Endometrial microvascular endothelial cells (primary cell): Measurements from ENCODE around the gene NR2F6. TPM values are rescaled to one million over a fixed set of nuclear protein-coding genes. Genes with fewer than 3 reads are reported as not detected.

Experiments
- in situ Hi-C: cut with HindIII; loops from 2 replicates; pipeline ENCODE4 v1.10.0; 2017; ENCODE audit warnings: low sequenced_read_pairs, low pct_unique_long_range_greater_than_20kb; ENCODE audit errors: inconsistent ontology term
- total RNA-seq: library from RNA; depleted of rRNA; stranded (reverse); fragments of >200 nt; gene quantifications from one replicate; pipeline ENCODE4 v1.2.3, GENCODE V29; 2015; ENCODE audit errors: inconsistent ontology term

NR2F6 gene
- total RNA-seq, 1 donor from 2014 or later: 40.9 TPM

DNA sequence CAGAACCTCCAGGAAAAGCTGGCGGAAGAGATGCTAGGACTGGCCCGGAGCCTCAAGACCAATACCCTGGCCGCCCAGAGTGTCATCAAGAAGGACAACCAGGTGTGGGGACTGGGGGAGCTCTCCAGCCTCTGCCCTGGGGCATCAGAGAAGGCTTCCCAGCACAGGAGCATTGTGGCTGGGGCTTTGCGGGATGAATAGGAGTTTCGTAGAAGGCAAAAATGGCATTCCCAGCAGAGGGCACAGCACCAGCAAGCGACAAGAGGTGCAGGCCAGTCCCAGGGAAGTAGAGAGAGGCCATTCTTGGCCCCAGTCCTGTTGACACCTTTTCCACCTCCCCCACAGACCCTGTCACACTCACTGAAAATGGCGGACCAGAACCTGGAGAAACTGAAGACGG, 26.4 kb downstream of the NR2F6 start:
- in situ Hi-C loops: no loop called here

GRCh38 chr19:17216058-17216670, 29.6 kb downstream of the NR2F6 start:
- in situ Hi-C loops: no loop called here

GRCh38 chr19:17215127-17215971, 30.4 kb downstream of the NR2F6 start, which contains the start of gene USE1:
TSS of gene USE1 (plus strand) at chr19:17215357. CDS start at chr19:17215406, 49 bp downstream.
- in situ Hi-C loops: no loop called here

DNA sequence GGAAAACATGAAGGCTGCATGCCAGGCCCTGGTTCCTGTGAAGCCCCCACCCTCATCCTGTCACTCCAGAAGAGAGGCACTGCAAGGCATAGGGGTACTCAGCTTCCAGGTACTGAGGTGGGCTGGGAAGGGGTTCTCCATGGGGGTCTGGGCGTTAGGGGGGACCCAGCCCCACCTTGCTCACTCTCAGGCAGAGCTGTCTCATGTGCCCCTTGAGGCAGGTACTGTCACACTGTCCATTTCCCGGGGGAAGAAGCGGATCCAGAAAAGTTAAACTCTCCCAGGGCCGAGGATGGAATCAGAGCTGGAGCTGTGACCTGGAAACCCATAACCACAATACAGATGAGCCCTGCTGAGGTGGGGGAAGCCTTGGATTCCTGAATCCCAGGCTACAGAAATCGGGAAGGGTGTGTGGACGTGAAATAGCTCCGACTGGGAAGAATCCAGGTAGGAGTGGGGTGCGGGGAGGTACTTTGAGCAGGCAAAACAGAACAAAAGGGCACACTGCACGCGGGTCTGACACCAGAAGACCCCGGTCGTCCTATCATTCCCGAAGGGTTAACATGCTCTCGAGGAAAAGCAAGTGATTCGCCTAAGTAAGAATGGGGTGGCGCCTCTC, 31.1 kb downstream of the NR2F6 start:
- in situ Hi-C loops: no loop called here

DNA sequence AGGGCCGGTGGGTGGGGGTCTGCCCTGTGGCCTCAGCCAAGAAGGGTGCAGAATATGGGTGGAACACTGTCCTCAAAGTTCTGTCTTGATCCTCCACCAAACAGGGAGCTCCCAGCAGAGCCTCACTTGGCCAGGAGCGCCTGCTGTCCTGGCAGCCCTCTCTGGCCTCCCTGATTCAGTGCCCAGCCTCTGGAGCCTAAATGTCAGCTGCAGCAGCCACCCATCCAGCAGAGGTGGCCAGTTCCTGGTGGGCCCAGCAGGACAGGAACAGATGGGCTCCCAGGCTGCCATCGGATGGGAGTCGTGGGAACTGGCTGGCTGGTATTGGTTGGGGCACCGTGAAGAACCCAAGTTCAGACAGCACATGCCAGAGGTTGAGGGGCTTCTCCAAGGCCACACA, 32.4 kb downstream of the NR2F6 start:
- in situ Hi-C loops: no loop called here

DNA sequence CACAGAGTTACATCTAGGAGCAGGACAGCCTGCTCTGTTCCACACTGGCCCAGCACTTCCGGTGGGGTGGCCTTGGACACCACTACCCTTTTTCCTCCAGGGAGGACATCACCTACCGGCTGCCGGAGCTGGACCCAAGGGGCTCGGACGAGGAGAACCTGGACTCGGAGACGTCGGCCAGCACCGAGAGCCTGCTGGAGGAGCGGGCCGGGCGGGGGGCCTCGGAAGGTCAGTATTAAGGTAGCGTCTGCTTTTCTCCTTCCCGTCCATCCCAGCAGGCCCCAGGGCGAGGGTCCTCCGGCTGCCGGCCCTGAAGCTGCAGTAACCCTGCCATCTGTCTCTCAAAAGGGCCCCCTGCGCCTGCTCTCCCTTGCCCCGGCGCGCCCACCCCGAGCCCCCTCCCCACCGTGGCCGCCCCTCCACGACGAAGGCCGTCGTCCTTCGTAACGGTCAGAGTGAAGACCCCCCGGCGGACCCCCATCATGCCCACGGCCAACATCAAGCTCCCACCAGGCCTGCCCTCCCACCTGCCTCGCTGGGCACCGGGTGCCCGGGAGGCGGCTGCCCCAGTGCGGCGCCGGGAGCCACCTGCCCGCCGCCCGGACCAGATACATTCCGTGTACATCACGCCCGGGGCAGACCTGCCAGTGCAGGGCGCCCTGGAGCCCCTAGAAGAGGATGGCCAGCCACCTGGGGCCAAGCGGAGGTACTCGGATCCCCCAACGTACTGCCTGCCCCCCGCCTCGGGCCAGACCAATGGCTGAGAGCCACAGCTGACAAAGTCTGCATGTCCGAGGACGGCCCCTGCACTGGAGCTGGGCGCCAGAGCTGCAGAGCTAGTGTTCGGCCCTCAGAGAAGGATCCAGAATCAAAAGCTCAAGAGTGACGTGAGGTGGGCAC, 33.9 kb downstream of the NR2F6 start:
- in situ Hi-C loops: no loop called here

DNA sequence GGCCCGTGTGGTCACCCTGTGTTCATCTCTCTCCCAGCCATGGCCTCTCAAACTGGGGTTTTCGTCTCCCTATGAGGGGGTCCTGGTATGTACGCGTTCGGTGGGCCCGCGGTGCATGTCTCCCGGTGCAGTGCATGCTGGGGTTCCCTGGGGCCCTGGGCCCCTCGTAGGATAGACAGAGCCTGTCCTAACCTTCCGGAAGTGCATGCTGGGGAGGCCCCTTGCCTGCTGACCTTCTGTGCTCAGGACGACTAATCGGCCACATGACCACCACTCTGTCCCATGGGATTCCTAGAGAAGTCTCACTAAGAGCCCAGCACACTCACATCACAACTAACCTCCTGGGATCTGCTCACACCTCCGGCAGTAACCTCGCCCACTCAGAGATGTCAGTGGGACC, 35.4 kb downstream of the NR2F6 start:
- in situ Hi-C loops: no loop called here

GRCh38 chr19:17209126-17210036, 36.3 kb downstream of the NR2F6 start:
- in situ Hi-C loops: no loop called here

GRCh38 chr19:17206736-17207581, 38.8 kb downstream of the NR2F6 start:
- in situ Hi-C loops: no loop called here

DNA sequence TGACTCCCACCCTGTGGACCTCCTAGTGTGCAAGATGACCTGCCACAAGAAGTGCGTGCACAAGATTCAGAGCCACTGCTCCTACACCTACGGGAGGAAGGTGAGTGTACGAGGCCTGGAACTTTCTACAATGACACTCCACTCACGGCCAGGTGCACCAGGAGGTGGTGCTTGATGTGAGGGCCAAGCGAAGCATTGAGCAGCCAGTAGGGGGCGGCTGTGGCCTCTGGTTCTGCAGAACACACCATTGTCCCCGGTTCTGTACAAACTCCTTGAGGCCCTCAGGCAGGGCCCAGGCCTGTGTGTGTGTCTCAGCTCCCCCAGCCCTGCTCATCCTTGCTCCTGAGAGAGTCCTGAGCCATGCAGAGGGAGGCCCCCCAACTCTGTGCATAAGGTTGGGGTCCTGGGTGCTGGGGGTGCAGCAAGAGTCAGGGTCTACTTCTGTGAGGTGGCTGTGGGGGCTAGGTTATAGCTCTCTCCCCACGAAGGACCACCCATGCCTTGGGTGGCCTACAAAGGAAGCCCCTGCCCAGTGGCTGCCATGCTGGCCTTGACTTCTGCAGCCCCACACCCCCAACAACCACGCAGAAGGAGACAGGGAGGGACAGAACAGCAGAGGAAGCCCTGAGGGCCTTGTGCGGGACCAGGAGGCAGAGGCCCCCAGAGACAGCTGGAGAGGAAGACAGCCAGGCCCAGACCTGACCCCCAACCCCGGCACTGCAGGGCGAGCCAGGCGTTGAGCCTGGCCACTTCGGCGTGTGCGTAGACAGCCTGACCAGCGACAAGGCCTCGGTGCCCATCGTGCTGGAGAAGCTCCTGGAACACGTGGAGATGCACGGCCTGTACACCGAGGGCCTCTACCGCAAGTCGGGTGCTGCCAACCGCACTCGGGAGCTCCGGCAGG, 40.2 kb downstream of the NR2F6 start:
- in situ Hi-C loops: no loop called here

GRCh38 chr19:17202713-17203112, 43.0 kb downstream of the NR2F6 start:
- in situ Hi-C loops: no loop called here

- in situ Hi-C loops: no loop called here
These were observed 43.5 kb downstream of the NR2F6 start for GRCh38 chr19:17202249-17202648.

DNA sequence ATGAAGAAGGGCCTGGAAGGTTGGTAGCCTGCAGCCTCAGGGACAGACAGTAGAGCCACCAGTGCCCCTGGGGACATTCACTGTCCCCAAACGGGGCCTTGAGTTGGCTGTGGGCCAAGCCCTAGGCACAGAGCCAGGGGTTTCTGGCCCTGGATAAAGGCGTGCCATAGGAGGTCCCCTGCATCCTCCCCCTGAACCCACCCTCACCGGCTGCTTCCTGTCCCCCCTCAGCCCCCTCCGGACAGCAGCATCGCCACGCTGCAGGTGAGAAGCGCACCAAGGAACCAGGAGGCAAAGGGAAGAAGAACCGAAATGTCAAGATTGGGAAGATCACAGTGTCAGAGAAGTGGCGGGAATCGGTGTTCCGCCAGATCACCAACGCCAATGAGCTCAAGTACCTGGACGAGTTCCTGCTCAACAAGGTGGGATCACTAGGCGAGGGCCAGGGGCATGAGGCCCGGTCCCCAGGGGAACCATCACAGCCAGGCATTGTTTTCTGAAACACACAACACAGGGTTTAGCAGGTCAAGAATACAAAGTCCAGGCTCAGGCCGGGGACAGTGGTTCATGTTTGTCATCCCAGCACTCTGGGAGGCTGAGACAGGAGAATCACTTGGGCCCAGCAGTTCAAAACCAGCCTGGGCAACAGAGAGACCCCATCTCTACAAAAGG, 45.2 kb downstream of the NR2F6 start:
- in situ Hi-C loops: no loop called here

GRCh38 chr19:17197666-17198065, 48.1 kb downstream of the NR2F6 start:
- in situ Hi-C loops: no loop called here

- in situ Hi-C loops: no loop called here
These were observed 49.1 kb downstream of the NR2F6 start for GRCh38 chr19:17196610-17197009.

DNA sequence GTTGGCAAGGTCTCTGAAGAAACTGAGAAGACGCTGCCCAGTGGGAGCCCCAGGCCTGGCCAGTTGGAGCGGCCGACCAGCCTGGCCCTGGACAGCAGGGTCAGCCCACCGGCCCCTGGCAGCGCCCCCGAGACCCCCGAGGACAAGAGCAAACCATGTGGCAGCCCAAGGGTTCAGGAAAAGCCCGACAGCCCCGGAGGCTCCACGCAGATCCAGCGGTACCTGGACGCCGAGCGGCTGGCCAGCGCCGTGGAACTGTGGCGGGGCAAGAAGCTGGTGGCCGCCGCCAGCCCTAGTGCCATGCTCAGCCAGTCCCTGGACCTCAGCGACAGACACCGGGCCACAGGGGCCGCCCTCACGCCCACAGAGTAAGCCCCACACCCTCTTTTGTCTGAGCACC, 50.6 kb downstream of the NR2F6 start:
- in situ Hi-C loops: no loop called here
